Thyroid gland (tissue), 4 donors: Measurements from ENCODE around the gene AGBL4. TPM values are rescaled to one million over a fixed set of nuclear protein-coding genes. Genes with fewer than 3 reads are reported as not detected.

ENCODE experiments used
- DNase-seq, 2 donors: peaks; one replicate each; pipeline ENCODE4 v3.0.0-alpha.2; 2019
- H3K27ac ChIP-seq, 3 donors: fragments of 200-600 bp; sonication (generic); 1 replicate in 2 of 3; 2 replicates in 1 of 3; pipeline ENCODE4 v1.5.1; 2016 to 2019; ENCODE audit warnings: mild to moderate bottlenecking in 1 of 3, moderate library complexity in 1 of 3
- H3K27me3 ChIP-seq: fragments of 200-600 bp; sonication (generic); one replicate; pipeline ENCODE4 v1.5.1; 2019
- H3K36me3 ChIP-seq, 2 donors: fragments of 200-600 bp; sonication (generic); one replicate each; pipeline ENCODE4 v1.5.1; 2016 to 2019
- H3K4me1 ChIP-seq, 2 donors: fragments of 200-600 bp; sonication (generic); one replicate each; pipeline ENCODE4 v1.5.1; 2017 to 2019
- H3K4me3 ChIP-seq, 3 donors: fragments of 200-600 bp; sonication (generic); replicated peaks in 1 of 3; 1 replicate in 2 of 3; 2 replicates in 1 of 3; pipeline ENCODE4 v1.5.1; 2016; ENCODE audit warnings: mild to moderate bottlenecking in 1 of 3
- H3K9me3 ChIP-seq: fragments of 200-600 bp; sonication (generic); one replicate; pipeline ENCODE4 v1.5.1; 2017
- POLR2A ChIP-seq, 2 donors: fragments of 450-650 bp; IDR thresholded peaks; one replicate each; pipeline ENCODE4 v1.6.1; 2017; ENCODE audit warnings: antibody characterized with exemption in 2 of 2, mild to moderate bottlenecking in 2 of 2, moderate library complexity in 1 of 2
- WGBS, 2 donors: methylation state at CpG; one replicate each; pipeline ENCODE4 v1.1.5; 2017; 5-methylcytosine and 5-hydroxymethylcytosine counted together
- intact Hi-C: fragments of 100-400 bp; cut with DNase I; formaldehyde crosslinking; loops from one replicate; pipeline ENCODE4 v1.15.1; 2023
- total RNA-seq, 4 donors: library from RNA; depleted of rRNA; stranded (reverse); fragments of >200 nt; gene quantifications; one replicate each; pipeline ENCODE4 v1.2.3, GENCODE V29; 2016
- TF ChIP-seq, protein P1 (sequence below), 6 experiments: fragments of 200-600 bp in 3 of 6; fragments of 450-650 bp in 3 of 6; sonication (generic) in 3 of 6; IDR thresholded peaks; one replicate each; pipeline ENCODE4 v1.5.1; 2016 to 2019; ENCODE audit warnings: antibody characterized with exemption in 6 of 6, mild to moderate bottlenecking in 2 of 6, inconsistent platforms in 1 of 6, moderate library complexity in 1 of 6

The AGBL4 gene
- total RNA-seq, 4 donors from 2014 or later, result 2.1 to 6.0 (median 4.8) TPM

DNA sequence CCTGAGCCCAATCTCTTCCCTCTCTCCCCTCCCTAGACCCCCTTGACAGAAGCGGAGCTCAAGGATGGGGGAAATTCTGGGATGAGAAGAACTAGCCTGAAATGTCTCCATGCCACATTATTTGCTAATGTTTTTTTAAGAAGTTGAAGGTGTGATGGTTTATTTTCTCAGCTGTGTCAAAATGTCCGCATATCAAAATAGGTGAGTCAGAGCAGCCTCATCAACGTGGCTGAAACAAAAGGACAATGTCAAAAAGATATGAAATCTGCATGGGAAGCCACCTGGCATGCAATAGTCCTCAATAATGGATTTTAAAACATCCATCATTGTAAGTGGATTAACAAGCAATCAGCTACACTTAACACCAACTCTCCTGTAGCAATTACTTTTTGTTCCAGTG, 1348.5 kb downstream of the AGBL4 start:
- 79 to 93% methylated on average over 3 of the region's 3 CpGs for WGBS, 2 donors
- Histone ChIP-seq H3K4me3 (no peak overlapping the region), H3K27me3 (no peaks in the 10 kb centered on the region), H3K27ac (no peak overlapping the region), H3K4me1 (peaks cover 0 to 36% of the 10 kb centered on the region in 2 donors), H3K36me3 (no peaks in the 10 kb centered on the region), H3K9me3 (no peaks in the 10 kb centered on the region)
- intact Hi-C loops, result loop anchor here (5.0 kb wide), 1 partner anchor 142 kb away; no protein-coding TSS in a partner anchor
- DNase-seq, result no peak
- TF ChIP-seq, protein P1, sequence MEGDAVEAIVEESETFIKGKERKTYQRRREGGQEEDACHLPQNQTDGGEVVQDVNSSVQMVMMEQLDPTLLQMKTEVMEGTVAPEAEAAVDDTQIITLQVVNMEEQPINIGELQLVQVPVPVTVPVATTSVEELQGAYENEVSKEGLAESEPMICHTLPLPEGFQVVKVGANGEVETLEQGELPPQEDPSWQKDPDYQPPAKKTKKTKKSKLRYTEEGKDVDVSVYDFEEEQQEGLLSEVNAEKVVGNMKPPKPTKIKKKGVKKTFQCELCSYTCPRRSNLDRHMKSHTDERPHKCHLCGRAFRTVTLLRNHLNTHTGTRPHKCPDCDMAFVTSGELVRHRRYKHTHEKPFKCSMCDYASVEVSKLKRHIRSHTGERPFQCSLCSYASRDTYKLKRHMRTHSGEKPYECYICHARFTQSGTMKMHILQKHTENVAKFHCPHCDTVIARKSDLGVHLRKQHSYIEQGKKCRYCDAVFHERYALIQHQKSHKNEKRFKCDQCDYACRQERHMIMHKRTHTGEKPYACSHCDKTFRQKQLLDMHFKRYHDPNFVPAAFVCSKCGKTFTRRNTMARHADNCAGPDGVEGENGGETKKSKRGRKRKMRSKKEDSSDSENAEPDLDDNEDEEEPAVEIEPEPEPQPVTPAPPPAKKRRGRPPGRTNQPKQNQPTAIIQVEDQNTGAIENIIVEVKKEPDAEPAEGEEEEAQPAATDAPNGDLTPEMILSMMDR (IDR thresholded peaks at IDR 0.05), result no peak
- TF ChIP-seq POLR2A (IDR thresholded peaks at IDR 0.05), result no peak

DNA sequence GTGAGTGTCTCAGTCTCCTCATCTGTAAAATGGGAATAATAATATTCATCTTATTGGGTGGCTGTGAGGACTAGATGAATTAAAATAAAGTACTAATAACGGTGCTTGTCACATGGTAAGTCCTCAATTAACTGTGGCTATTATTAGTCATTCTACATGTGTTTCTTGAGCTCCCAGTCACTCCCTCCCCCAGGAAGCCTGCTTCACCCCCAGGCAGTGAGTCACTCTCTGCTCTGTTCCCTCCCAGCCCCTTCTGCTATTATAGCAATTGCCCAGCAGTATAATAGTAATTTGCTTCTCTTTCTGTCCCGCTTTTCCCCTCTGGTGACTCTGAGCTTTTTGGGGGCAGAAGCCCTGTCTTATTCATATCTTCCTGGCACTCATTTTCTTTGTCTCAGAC, 1349.1 kb downstream of the AGBL4 start:
- H3K27me3 ChIP-seq, result no peaks in the 10 kb centered on the region
- DNase-seq, result no peak
- peaks cover 0 to 37% of the 10 kb centered on the region in 2 donors for H3K4me1 ChIP-seq
- intact Hi-C loops, result loop anchor here (5.0 kb wide), 1 partner anchor 143 kb away; no protein-coding TSS in a partner anchor
- 84 to 92% methylated on average over 2 of the region's 2 CpGs for WGBS, 2 donors
- H3K27ac ChIP-seq, result no peak overlapping the region
- H3K4me3 ChIP-seq, result no peak overlapping the region
- TF ChIP-seq POLR2A (IDR thresholded peaks at IDR 0.05), result no peak
- H3K9me3 ChIP-seq, result no peaks in the 10 kb centered on the region
- no peaks in the 10 kb centered on the region for H3K36me3 ChIP-seq

DNA sequence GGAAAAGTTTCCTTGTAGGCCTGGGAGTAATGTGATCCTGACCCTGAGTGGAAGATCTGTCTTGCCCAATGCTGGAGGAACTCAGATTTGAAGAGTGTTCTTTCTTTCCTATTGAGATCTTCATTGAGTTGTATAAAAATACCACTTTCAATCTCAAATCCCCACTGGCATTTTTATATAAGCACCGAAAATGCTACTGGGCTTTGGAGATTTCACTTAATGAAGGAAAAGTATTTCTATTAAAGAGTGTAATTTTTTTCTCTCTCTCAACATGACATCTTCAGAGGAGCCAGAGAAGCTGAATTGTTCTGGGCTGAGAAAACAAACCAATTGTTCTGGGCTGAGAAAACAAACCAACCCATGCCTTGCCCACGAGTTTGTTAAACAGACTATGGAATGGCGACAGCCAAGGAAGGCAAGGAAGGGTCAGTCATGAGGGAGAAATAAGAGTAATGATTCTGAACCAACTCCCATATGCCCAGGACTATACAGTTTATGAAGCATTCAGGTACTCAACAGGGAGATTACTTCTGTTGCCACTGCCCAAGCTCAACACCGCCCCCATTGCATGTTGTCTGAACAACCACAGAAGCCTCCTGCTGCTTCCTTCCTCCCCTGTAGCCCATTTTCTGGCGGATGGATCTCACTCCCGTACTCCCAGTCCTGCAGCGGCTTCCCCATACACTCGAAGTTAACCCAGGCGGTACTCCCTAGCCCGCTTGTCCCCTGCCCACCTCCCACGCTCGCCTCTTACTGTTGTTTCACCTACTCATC, 1350.2 kb downstream of the AGBL4 start:
- Histone ChIP-seq H3K36me3 (no peaks in the 10 kb centered on the region), H3K27ac (peak overlapping the region in 1 of 3 donors; percentile 54), H3K4me1 (peaks cover 0 to 37% of the 10 kb centered on the region in 2 donors), H3K27me3 (no peaks in the 10 kb centered on the region), H3K4me3 (no peak overlapping the region), H3K9me3 (no peaks in the 10 kb centered on the region)
- intact Hi-C loops, result no loop called here
- 47 to 48% methylated on average over 12 of the region's 12 CpGs for WGBS, 2 donors
- TF ChIP-seq POLR2A (IDR thresholded peaks at IDR 0.05), result no peak
- TF ChIP-seq, protein P1 (IDR thresholded peaks at IDR 0.05), result peak in 2 of 6 experiments; percentile 6 to 14
- peak in 1 of 2 donors; percentile 23 for DNase-seq

DNA sequence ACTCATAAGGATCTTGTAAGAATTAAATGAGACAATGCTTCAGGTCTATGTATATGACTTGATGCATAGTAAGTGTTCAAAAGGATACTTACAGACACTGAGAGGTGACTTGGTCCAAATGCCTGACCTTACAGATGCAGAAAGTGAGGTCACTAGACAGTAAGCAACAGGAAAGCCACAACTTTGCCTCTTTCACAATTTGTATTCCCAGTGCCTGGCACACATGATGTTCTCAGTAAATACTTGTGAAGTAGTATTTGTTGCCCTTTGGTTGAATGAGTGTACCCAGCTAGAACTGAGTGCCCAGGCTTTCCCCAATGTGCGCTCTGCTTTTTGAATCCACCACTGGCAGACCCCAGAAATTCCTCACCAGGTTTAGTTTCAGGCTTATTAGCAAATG, 1352.2 kb downstream of the AGBL4 start:
- TF ChIP-seq POLR2A (IDR thresholded peaks at IDR 0.05), result no peak
- TF ChIP-seq, protein P1 (IDR thresholded peaks at IDR 0.05), result no peak
- Histone ChIP-seq H3K27ac (no peak overlapping the region), H3K27me3 (no peaks in the 10 kb centered on the region), H3K4me1 (peaks cover 0 to 37% of the 10 kb centered on the region in 2 donors), H3K9me3 (no peaks in the 10 kb centered on the region), H3K4me3 (no peak overlapping the region), H3K36me3 (no peaks in the 10 kb centered on the region)
- intact Hi-C loops, result no loop called here
- 4 to 72% methylated on average over 1 of the region's 1 CpG for WGBS, 2 donors
- peak in 1 of 2 donors; percentile 21 for DNase-seq

DNA sequence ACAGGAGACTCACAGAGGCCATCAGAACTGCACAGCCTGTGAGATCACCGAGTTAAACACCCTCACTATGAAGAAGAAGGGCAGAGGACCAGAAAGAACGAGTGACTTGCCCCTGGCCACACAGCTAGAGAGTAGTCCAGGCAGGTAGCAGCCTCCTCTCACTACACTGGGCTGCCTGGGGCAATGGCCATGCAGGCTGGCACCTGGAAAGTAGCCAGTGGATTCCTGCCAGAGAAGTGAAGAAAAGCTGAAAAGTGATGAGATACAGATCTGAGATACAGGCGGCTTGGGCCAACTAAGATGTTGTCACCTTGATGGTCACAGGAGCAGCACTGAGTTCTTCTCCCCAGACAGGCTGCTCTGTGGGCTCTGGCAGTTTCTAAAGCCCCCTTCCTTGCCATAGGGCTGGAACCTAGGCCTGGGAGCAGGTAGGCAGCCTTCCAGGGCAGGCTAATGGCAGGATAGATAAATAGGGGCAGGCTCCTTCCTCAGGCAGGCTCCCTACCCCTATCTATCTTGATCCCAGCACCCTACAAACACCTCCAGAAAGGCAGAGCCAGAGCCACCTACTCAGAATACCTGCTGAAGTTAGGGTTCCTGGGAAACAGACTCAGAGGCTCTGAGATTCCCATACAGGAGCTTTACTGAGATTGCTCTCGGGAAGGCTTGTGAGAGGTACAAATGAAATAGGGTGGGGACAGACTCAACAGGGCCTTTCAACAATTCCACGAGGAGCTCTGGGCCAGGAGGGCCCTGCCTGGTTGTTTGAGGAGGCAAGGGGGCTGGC, 1353.3 kb downstream of the AGBL4 start:
- DNase-seq, result peak; percentile 24 to 74
- H3K36me3 ChIP-seq, result no peaks in the 10 kb centered on the region
- no peak overlapping the region for H3K27ac ChIP-seq
- H3K27me3 ChIP-seq, result no peaks in the 10 kb centered on the region
- 56 to 64% methylated on average over 3 to 5 of the region's 5 CpGs for WGBS, 2 donors
- peaks cover 0 to 37% of the 10 kb centered on the region in 2 donors for H3K4me1 ChIP-seq
- no peak overlapping the region for H3K4me3 ChIP-seq
- TF ChIP-seq, protein P1 (IDR thresholded peaks at IDR 0.05), result no peak
- TF ChIP-seq POLR2A (IDR thresholded peaks at IDR 0.05), result no peak
- H3K9me3 ChIP-seq, result no peaks in the 10 kb centered on the region
- intact Hi-C loops, result no loop called here
